GM19193 (cell line): Measurements from ENCODE around the gene SUMO3.

Experiments
- POLR2A ChIP-seq: IDR thresholded peaks from 4 replicates; pipeline ENCODE4 v1.6.1; 2011; ENCODE audit not compliant: insufficient read depth, insufficient read length; ENCODE audit errors: extremely low read depth

SUMO3 gene

GRCh38 chr21:44837537-44837936, 19.7 kb upstream of the SUMO3 start:
- TF ChIP-seq POLR2A = no peak

DNA sequence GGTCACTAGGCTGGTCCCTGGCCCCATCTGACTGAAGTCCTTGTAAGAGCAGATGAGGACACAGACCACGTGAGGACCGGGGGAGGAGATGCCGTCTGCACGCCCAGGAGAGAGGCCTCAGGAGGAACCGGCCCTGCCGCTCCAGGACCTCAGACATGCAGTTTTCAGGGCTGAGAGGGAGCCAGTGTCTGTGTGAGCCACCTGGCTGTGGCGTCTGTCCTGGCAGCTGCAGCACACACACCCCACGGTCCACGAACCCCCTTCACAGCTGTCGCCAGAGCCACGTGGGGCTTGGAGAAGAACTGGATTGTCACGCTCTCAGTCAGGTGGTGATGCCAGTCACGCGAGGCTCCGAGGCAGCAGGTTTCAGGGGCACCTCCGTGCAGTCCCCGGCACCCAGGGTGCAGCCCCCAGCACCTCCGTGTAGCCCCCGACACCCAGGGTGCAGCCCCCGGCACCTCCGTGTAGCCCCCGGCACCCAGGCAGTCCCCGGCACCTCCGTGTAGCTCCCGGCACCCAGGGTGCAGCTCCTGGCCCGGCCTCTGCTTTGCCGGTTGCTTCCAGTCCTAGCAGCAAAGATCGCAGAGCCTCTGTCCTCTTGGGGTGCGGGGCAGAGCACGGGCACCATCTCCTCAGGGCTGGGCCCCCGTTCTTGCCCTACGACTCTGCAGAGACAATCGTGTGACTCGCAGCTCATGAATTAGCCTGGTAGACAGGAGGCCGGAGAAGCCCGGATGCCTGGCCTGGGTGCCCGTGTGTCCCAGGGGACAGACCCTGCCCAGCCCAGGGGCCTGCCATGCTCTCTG, 19.0 kb upstream of the SUMO3 start:
- TF ChIP-seq POLR2A = no peak

- no peak for TF ChIP-seq POLR2A
These were observed 18.4 kb upstream of the SUMO3 start for GRCh38 chr21:44836349-44836665.

GRCh38 chr21:44835647-44835973, 17.7 kb upstream of the SUMO3 start:
- no peak for TF ChIP-seq POLR2A

GRCh38 chr21:44834951-44835646, 17.2 kb upstream of the SUMO3 start:
- TF ChIP-seq POLR2A = no peak

- no peak for TF ChIP-seq POLR2A
These were observed 16.5 kb upstream of the SUMO3 start for GRCh38 chr21:44834231-44834950.

- TF ChIP-seq POLR2A = no peak
These were observed 15.8 kb upstream of the SUMO3 start for GRCh38 chr21:44833663-44834062.

GRCh38 chr21:44831227-44831860, 13.5 kb upstream of the SUMO3 start:
- TF ChIP-seq POLR2A = no peak

DNA sequence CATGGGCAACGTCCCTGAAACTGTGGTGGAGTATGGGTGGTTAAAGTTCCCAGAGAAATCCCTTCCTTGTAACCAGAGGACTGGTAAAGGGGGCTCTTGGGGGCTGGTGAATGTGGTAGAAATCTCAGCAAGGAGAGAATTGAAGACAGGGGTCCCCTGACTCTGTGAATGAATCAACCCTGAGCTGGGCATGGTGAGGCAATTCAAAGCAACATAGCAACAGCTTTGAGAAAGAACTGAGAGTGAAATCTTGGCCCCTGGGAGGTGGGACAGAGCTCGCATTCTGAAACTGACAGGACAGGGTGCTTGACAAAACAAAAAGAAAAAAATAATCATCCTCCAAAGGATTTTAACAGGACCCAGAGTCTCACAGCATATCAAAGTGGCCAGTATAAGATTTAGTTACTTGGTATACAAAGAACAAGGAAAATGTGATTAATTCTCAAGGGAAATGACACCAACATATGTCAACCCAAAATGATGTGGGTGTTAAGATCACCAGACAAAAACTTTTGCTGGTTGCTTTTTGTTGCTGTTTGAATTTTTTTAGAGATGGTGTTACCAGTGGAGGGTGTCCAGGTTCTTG, 11.7 kb upstream of the SUMO3 start:
- TF ChIP-seq POLR2A = no peak

GRCh38 chr21:44828362-44829056, 10.6 kb upstream of the SUMO3 start:
- no peak for TF ChIP-seq POLR2A

GRCh38 chr21:44823179-44823660, 5.4 kb upstream of the SUMO3 start:
- TF ChIP-seq POLR2A = no peak

DNA sequence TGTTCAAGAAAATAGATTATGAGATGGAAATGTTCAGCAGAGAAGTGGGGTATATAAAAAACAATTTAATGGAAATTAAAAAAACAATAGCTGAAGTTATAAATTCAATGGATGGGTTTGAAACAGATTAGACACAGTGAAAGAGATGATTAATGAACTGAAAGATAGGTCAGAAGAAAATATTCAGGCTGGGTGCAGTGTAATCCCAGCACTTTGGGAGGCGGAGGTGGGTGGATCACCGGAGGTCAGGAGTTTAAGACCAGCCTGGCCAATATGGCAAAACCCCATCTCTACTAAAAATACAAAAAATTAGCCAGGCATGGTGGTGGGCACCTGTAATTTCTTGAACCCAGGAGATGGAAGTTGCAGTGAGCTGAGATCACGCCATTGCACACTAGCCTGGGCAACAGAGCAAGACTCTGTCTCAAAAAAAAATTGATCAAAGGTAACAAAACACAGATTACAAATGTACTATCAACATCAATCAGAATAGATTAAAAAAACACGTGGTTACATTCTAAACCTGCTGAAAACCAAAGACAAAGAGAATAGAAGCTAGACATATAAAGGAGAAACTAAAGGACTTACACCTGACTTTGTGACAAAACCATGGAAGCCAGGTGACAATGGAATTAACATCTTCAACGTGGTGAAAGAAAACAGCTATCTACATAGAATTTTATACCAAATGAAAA, 4.8 kb upstream of the SUMO3 start:
- TF ChIP-seq POLR2A = no peak

DNA sequence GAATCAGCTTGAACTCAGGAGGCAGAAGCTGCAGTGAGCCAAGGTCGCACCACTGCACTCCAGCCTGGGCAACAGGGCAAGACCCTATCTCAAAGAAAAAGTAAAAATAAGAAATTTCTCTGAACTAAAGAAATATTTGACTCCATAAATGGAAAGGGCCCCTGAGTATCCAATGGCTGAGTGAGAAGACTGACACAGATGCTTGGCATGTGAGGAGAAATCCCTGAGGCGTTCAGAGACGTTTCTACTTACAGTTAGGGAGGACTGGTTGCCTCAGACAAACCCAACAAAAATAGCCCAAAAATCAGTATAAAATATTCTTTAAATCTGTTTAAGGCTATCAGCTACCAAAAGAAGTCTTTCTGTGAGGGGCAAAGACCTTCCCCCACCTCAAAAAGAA, 3.0 kb upstream of the SUMO3 start:
- no peak for TF ChIP-seq POLR2A
